Measurements from ENCODE around the gene KIAA1614. TPM values are rescaled to one million over a fixed set of nuclear protein-coding genes. Genes with fewer than 3 reads are reported as not detected.

Gene KIAA1614
- total RNA-seq, 1 donor from 2014 or later, result 1.8 TPM

- no peak for DNase-seq (ENCODE audit: low read depth, low spot score)
These were observed 12.9 kb downstream of the KIAA1614 start for GRCh38 chr1:180925471-180926051.

GRCh38 chr1:180926164-180926981 is 13.7 kb downstream of the KIAA1614 start:
- DNase-seq (ENCODE audit: low read depth, low spot score), result no peak

DNA sequence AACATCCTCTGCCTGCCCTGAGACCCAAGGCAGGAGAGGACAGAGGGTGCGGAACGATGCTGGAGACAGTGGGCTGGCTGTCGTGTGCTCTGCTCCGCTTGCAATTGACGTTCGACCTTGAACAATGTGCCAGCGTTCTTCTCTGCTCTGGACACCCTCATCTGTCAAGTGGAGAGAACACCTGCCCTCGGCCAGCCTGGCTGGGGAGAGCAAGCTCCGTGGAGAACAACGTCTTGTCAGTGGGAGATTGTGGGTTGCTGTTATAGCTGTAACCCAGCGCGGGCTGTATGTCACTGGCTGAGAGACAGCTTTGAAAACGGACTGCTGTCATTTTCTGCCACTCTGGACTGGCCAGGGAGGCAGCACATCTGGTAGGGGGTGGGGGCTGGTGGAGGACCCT is 14.7 kb downstream of the KIAA1614 start:
- DNase-seq (ENCODE audit: low read depth, low spot score), result no peak

- DNase-seq (ENCODE audit: low read depth, low spot score), result no peak
These were observed 15.1 kb downstream of the KIAA1614 start for GRCh38 chr1:180927841-180928240.

GRCh38 chr1:180928331-180929230 is 15.9 kb downstream of the KIAA1614 start:
- DNase-seq (ENCODE audit: low read depth, low spot score), result no peak

DNA sequence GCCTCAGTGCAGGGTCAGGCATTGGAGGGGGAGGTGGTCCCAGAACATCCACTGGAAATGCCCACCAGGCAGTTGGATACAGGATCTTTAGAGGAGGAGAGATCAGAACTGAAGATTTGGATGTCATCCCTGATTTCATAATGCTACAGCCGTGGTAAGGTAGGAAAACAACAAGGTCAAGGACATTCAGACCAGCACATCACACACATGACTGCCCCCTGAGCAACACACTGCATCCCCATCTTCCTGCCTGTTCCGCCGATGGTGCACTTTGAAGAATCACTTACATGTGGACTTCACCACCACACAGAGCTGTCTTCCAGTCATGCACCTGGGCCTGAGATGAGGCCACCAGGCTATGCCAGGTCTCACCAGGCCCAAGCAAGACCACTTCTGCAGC is 16.7 kb downstream of the KIAA1614 start:
- DNase-seq (ENCODE audit: low read depth, low spot score), result no peak

GRCh38 chr1:180930687-180931086 is 18.0 kb downstream of the KIAA1614 start:
- no peak for DNase-seq (ENCODE audit: low read depth, low spot score)

DNA sequence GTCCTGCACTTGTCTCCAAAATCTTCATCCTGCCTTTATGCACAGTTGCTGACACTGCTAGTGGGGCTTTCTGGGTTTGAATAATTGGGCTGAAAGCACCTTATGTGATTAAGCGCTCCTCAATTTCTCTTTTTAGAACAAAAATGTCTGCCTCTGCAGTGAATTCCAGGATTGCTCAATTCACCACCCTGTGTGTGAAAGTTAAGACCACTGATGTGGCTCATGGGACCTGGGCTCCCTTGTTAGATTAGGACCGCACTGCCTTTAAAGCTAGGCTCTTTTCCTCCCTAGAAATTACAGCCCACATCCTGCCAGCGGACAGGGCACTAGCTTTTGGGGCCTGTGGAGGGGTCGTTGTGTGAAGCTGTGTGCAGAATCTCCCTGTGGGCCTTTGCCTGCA is 18.8 kb downstream of the KIAA1614 start:
- DNase-seq (ENCODE audit: low read depth, low spot score), result no peak

DNA sequence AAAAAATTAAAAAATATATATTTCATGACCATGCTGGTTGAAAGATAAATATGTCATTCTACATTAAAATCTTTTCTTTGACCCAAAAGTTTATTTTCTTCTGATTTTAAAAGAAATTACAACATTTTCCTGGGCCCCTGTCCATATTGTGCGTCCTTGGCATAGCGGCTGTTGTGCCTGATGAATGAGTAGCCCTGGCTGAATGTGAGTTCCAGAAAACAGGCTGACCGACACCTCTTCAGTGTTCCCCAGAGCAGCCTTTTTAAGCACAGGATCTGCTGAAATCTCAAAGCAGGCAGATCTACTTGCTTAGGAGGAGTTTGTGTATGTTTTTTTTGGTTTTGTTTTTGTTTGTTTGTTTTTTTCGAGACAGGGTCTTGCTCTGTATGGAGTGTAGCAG is 19.7 kb downstream of the KIAA1614 start:
- no peak for DNase-seq (ENCODE audit: low read depth, low spot score)

GRCh38 chr1:180933141-180933540 is 20.4 kb downstream of the KIAA1614 start:
- DNase-seq (ENCODE audit: low read depth, low spot score), result no peak

GRCh38 chr1:180934563-180934962 is 21.9 kb downstream of the KIAA1614 start:
- no peak for DNase-seq (ENCODE audit: low read depth, low spot score)

DNA sequence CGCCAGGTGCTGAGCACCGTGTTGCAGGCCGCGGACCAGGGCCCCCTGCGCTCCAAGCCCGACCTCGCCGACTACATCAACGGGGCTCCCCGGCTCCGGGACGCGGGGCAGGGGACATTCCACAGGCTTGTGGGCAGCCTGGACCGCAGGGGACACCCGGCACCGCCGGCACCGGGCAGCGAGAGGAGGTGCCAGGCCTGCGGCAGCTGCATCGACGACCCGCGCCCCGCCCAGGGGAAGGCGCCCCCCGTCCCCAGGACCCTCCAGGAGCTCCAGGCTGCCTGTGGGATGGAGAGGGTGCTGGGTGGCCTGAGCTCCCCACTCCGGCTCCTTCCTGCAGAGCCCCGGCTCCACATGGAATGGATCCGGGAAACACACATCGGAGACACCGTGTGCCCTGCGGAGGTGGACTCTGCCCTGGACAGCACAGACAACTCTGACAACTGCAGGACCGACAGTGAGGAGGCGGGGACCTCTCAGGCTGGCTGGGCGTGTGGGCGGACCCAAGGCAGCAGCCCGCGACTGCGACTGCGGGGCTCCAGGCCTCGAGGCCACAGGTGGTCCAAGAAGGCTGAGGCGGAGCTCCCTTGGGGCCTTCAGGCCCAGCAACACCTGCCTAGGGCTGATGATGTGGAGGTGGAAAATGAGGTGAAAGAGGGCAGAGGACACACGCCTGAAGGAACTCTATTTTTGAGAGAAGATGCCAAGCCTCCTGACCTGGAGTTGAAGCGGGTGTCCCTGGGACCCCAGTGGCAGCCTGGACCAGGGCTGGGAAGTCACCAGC is 22.8 kb downstream of the KIAA1614 start:
- no peak for DNase-seq (ENCODE audit: low read depth, low spot score)

DNA sequence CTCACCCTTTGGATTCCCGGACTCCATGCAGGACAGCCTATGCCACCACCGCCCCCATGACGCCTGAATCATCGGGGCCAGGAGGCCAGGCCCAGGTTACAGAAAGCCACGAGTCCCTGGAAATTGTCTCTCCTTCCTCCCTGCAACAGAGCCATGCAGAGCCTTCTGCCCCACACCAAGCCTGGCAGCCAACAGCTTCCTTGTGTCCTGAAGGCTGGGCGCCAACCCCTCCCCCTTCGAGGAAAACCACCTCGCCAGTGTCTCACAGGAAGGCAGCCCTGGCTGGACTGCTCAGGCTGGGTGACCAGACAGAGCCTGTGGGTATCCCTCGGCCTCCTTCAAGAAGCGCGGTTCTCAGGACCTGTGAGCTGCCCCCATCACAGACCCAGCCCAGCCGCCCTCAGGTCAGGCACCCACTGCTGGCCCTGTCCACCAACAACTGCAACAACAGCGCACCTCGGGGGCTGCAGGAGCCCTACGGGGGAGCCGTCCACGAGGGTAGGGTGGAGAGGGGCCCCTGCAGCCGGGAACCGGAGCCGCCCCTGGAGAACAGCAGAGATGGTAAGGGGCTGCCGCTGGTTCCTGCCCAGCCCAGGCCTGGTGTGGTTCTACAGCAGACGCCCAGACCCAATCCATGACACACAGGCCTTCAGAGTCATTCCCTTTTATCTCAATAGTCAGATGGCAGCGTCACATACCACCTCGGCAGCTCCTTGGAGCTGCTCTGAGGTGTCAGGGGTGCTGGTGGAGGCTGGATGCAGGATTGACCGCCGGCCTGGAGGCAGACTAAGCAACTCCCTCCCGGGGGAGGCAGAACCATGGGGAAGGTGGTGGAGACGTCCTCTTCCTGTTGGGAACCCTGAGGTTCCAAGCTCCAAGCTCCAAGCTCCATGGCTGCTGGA is 23.7 kb downstream of the KIAA1614 start:
- DNase-seq (ENCODE audit: low read depth, low spot score), result no peak

- DNase-seq (ENCODE audit: low read depth, low spot score), result no peak
These were observed 24.3 kb downstream of the KIAA1614 start for GRCh38 chr1:180937012-180937372.

DNA sequence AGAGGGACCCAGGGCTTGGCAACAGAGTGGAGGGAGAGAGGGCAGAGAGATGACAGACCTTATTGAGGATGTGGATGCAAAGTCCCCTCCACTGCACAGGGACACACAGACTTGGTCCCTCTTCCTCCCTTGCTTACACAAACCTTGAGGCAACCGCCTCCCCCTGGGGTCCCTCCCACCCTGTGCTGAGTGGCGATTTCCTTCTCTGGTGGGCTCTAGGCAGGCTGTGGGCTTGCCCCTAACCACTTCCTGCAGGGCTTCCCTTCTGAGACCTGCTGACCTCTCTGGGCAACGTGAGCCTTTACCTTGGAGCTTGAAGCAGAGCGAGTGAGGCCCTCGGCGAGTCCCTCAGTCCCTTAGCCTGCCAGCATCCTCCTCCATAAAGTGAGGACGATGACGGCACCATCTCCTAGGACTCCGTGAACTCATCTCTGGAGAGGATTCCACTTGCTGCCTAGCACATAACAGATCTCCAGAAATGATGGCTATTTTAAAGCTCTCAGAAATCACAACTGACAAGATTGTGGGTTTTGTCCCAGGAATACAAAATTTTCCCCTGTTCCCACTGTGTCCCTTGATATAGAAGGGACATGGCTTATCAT is 25.0 kb downstream of the KIAA1614 start:
- no peak for DNase-seq (ENCODE audit: low read depth, low spot score)

GRCh38 chr1:180939073-180939710 is 26.5 kb downstream of the KIAA1614 start:
- no peak for DNase-seq (ENCODE audit: low read depth, low spot score)

GRCh38 chr1:180939711-180940103 is 27.0 kb downstream of the KIAA1614 start:
- DNase-seq (ENCODE audit: low read depth, low spot score), result no peak

DNA sequence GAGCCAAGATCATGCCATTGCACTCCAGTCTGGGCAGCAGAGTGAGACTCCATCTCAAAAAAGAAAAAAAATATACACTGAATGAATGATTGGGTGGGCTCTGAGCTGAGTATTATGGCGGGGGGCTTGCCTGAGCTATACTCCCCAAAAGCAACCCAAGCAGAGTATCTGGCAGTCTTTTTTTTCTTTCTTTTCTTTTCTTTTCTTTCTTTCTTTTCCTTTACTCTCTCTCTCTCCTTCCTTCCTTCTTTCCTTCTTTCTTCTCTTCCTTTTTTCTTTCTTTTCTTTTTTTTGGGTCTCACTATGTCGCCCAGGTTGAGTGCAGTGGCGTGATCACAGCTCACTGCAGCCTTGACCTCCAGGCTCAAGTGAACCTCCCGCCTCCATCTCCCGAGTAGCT is 27.7 kb downstream of the KIAA1614 start:
- DNase-seq (ENCODE audit: low read depth, low spot score), result no peak

- no peak for DNase-seq (ENCODE audit: low read depth, low spot score)
These were observed 29.0 kb downstream of the KIAA1614 start for GRCh38 chr1:180941518-180942275.
